ENCODE results near the gene CACNG5.

DNA sequence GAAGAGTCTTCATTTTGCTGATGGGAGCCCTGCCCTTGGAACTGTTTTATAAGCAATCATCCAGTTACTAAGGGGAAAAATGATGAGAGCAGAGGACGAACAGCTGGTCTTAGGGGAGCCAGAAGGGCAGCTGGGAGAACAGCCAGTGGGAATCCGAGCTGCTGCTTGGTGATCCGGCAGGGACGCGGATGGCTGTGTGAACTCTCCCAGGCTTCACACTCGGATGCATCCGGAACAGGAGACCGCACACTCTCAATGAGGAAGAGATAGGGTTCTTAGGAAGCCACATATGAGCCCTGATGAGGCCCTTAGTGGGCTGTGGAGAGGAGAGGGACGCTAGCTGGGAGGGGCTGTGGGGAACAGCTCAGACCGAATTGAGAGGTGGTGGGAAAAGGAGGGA is 5.0 kb upstream of the CACNG5 start:
- TF ChIP-seq ZNF24 (tag by site-specific recombination; IDR thresholded peaks at IDR 0.05): no peak
- no peak for TF ChIP-seq TCF7L2 (IDR thresholded peaks at IDR 0.05; ENCODE audit: borderline replicate concordance, low read depth, low read length)
- no peak for TF ChIP-seq ZNF184 (tag by site-specific recombination; IDR thresholded peaks at IDR 0.05)
- no peak for TF ChIP-seq ZNF274 (IDR thresholded peaks at IDR 0.05; ENCODE audit: low read length)
- no peak for TF ChIP-seq ZNF274 (tag by site-specific recombination; IDR thresholded peaks at IDR 0.05; ENCODE audit: borderline replicate concordance)
- TF ChIP-seq GLI2 (tag by site-specific recombination; IDR thresholded peaks at IDR 0.05; ENCODE audit: borderline replicate concordance, low read depth): no peak
- no peak for TF ChIP-seq ZBTB1 (tag by site-specific recombination; IDR thresholded peaks at IDR 0.05)
- TF ChIP-seq, protein P1, sequence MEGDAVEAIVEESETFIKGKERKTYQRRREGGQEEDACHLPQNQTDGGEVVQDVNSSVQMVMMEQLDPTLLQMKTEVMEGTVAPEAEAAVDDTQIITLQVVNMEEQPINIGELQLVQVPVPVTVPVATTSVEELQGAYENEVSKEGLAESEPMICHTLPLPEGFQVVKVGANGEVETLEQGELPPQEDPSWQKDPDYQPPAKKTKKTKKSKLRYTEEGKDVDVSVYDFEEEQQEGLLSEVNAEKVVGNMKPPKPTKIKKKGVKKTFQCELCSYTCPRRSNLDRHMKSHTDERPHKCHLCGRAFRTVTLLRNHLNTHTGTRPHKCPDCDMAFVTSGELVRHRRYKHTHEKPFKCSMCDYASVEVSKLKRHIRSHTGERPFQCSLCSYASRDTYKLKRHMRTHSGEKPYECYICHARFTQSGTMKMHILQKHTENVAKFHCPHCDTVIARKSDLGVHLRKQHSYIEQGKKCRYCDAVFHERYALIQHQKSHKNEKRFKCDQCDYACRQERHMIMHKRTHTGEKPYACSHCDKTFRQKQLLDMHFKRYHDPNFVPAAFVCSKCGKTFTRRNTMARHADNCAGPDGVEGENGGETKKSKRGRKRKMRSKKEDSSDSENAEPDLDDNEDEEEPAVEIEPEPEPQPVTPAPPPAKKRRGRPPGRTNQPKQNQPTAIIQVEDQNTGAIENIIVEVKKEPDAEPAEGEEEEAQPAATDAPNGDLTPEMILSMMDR (tag by site-specific recombination; IDR thresholded peaks at IDR 0.05): no peak
